Activated naive CD4-positive, alpha-beta T cell (primary cell): ENCODE measurements around the gene SCUBE3.

Source experiments
- DNase-seq, 4 experiments: peaks; one replicate each; lab custom pipeline; 2025; lab: John Stamatoyannopoulos, UW

The SCUBE3 gene

GRCh38 chr6:35240838-35241801 lies 27.4 kb downstream of the SCUBE3 start:
- peak; percentile 47 to 67 (median 62) for DNase-seq

- no peak for DNase-seq
These were observed 28.7 kb downstream of the SCUBE3 start for GRCh38 chr6:35242486-35242885.

DNA sequence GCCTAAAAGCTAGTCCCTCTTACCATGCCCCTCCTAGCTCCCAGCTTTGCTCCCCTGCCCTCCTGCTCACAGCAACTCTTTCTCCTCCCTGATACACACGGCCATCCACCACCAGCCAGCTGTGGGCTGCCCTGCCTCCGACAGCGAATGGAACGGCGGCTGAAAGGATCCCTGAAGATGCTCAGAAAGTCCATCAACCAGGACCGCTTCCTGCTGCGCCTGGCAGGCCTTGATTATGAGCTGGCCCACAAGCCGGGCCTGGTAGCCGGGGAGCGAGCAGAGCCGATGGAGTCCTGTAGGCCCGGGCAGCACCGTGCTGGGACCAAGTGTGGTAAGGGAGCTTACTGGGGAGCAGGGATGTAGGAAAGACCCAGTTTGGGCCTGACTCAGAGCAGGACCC lies 29.1 kb downstream of the SCUBE3 start:
- no peak for DNase-seq

- no peak for DNase-seq
These were observed 29.7 kb downstream of the SCUBE3 start for GRCh38 chr6:35243386-35243958.

DNA sequence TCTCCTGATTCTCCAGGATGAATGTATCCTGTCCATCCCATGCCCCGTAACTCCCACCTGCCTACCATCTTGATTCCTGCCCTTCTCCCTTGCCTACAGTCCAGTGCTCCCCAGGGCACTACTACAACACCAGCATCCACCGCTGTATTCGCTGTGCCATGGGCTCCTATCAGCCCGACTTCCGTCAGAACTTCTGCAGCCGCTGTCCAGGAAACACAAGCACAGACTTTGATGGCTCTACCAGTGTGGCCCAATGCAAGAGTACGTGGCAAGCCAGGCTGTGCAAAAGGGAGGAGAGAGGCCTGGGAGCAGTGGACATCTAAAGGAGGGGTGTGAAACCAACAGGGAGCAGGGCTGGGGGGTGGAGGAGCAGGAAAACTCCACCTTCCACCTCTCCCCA lies 30.8 kb downstream of the SCUBE3 start:
- no peak for DNase-seq

- DNase-seq: no peak
These were observed 34.0 kb downstream of the SCUBE3 start for GRCh38 chr6:35247642-35248231.

DNA sequence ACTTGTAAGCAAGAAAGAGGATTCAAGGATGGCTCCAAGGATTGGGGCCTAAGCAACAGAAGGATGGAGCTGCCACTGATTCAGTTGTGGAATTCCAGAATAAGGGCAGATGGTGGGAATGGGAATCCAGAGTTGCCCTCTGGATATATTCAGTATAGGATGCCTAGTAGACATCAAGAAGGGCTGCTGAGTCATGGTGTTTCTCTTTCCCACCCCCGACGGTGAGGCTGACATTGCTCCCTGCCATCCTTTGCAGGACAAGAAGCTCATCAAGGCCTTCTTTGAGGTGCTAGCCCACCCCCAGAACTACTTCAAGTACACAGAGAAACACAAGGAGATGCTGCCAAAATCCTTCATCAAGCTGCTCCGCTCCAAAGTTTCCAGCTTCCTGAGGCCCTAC lies 34.5 kb downstream of the SCUBE3 start:
- no peak for DNase-seq

GRCh38 chr6:35248965-35249364 lies 35.2 kb downstream of the SCUBE3 start:
- DNase-seq: no peak

GRCh38 chr6:35251949-35252348 lies 38.2 kb downstream of the SCUBE3 start:
- DNase-seq: no peak

DNA sequence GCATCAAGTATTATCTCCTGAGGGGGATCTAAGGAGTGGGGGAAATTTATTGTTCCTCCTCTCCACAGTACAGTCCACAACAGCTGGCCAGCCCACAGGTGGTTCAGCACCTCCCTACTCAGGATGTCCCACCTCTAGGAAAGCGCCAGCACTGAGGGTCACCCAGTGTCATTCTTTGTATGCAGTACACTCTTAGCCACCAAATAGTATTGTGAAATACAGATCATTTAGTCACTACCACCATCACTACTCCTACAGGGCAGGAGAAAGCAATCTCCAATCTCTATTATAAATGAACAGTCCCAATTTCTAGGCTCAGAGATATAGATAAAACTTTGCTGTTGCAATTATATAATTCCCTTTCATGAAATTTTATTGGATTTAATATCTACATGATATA lies 39.5 kb downstream of the SCUBE3 start:
- no peak for DNase-seq

DNA sequence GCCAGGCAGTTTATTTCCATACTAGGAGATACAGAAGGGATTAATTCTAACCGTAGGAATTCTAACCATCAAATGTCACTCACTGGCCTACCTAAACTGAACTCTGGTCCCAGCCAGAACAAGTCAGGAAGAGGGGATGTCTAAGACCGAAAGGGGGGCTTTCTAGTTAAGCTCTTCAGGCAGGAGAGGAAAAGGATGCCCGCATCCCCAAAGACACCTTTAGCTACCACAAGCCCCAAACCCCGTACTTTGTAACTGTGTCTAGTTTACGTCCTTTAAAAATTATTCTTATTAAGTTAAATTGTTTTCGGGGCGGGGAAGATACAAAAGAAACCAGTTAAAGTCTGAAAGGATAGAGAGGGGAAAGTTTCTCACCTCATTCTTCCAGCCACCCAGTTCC lies 44.6 kb downstream of the SCUBE3 start:
- DNase-seq: no peak

DNA sequence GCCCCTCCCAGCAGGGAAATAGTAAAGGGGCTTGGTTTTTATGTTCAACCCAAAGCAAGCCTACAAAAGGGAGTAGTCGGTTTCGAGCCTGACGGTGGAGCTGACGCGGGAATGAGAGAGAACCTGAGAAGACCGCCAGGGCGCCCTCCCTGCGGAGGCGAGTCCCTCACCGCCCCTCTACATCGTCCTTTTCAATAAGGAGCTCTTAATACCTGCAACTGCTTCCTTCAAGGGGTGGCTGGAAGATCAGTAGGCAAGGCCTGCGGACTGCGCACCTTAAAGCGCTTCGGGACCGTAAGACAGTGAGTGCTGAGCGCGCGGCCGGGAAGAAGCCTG lies 45.1 kb downstream of the SCUBE3 start:
- DNase-seq: no peak

GRCh38 chr6:35259194-35259947 lies 45.6 kb downstream of the SCUBE3 start, which contains the start of gene ZNF76:
Gene ZNF76, plus strand, starts transcription at chr6:35259735. Its CDS starts 21,417 bp downstream, at chr6:35281152.
- peak; percentile 69 to 85 (median 76) for DNase-seq

DNA sequence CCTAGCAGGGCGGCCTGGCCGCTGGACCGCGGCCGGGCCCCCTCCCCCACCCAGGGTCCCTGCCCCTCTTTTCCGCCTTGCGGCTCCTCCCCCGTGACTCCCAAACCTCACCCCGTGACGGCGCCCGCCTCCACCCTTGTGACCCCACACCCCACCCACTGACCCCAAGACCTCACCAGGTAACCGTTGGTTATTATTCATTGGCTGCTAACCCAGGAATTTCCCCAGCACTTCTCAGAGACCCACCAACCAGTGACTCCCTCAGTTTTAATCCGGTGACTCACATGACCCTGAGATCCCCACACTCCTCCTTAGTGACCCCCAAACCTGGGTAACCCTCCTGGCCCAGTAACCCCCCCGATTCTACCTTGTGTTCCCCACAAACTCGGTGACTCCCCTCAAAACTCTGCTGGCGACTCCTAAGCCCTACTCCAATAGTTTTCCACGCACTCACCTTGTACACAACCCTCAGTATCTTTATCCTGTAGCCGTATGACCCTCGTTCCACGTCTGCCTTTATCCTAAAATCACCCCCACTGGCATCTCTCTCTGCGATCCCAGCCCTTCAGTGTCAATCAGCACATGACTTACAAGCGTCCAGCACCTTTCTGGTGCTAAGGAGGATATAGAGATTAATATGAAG lies 46.3 kb downstream of the SCUBE3 start:
- DNase-seq: peak in 3 of 4 experiments; percentile 20 to 54 (median 39)

DNA sequence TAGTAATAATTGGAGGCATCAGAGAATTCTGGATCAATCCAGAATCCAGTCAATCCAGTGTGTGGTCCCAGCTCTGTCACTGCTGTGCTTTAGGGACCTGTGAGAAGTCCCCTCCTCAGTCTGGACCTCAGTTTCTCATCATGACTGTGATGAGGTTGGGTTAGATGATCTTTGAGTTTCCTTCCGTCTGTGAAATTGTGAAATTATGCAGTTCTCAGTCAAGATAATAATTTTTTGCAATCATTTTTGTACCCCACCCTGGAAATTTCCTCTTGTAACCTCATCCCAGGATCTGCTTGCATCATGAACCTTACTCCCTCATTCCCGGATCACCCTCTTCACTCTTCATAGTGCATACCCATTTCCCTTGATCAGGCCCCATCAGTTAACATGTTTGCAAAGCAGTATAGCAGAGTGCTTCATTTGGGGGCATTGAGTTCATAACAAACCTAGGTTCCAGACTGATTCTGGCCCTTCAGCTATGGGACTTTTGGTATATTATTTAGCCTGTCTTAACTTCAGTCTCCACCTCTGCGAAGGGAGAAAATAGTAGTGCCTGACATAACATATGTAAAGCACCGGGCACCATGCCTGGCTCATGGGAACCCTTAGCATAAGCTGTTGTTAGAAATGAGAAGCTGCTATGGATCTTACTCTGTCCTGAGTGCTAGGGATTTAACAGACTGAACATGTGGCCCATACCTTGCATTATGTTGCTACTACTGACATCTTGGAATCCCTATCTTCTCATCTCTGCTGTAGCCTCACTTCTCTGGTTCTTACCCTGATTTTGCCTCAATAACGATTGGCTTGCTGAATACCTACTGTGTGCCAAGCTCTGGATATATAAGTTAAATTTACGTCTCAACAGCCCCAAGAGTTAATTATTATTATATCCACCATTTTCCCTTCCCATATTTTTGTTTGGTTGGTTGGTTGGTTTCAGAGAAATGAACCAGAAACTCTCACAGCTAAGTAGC lies 47.1 kb downstream of the SCUBE3 start:
- DNase-seq: no peak

DNA sequence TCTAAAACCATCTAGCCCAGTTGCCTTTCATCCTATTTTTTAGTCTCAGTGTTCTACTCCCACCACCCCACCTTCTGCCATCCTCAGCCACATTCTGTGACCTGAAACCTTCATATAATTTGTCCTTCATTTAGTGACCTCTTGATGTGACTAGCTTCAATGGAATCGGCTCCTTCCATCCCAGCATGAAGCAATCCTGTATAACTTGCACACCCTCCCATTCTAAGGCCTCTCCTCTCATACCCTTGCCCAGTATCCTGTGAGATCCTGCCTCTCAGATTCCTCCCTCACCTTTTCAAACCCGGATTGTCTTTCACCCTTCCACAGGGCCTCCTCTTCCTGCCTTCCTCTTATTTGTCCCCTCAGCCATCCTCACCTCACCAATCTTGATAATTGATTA lies 48.8 kb downstream of the SCUBE3 start:
- no peak for DNase-seq

- DNase-seq: no peak
These were observed 51.0 kb downstream of the SCUBE3 start for GRCh38 chr6:35264550-35265274.

DNA sequence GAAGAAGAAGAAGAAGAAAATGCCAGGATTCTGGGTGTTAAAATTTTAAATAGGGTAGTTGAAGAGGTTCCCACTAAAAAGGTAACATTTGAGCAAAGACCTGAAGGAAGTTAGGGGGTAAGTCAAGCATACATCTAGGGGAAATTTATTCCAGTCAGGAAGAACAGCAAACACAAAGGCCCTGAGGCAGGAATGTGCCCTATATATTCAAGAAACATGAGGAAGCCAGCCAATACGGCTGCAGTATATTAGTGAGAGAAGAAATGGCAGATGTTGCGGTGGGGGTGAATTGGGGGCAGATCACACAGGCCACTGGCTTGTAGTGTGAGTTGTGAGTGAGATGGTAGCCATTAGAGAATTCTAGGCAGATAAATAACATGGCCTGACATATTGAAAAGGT lies 51.8 kb downstream of the SCUBE3 start:
- DNase-seq: no peak

GRCh38 chr6:35267446-35267845 lies 53.7 kb downstream of the SCUBE3 start:
- no peak for DNase-seq

- no peak for DNase-seq
These were observed 54.1 kb downstream of the SCUBE3 start for GRCh38 chr6:35267897-35268296.
